NCI-H2029 (cell line): ENCODE data around the gene HES2.
"Not testable (repeated sequence)": the region's sequence is repeated elsewhere in the genome, so short reads cannot be mapped to it uniquely, and the experiment has no call there.

Source experiments
- DNase-seq: peaks from one replicate; lab custom pipeline; 2025; lab: John Stamatoyannopoulos, UW

HES2 gene

DNA sequence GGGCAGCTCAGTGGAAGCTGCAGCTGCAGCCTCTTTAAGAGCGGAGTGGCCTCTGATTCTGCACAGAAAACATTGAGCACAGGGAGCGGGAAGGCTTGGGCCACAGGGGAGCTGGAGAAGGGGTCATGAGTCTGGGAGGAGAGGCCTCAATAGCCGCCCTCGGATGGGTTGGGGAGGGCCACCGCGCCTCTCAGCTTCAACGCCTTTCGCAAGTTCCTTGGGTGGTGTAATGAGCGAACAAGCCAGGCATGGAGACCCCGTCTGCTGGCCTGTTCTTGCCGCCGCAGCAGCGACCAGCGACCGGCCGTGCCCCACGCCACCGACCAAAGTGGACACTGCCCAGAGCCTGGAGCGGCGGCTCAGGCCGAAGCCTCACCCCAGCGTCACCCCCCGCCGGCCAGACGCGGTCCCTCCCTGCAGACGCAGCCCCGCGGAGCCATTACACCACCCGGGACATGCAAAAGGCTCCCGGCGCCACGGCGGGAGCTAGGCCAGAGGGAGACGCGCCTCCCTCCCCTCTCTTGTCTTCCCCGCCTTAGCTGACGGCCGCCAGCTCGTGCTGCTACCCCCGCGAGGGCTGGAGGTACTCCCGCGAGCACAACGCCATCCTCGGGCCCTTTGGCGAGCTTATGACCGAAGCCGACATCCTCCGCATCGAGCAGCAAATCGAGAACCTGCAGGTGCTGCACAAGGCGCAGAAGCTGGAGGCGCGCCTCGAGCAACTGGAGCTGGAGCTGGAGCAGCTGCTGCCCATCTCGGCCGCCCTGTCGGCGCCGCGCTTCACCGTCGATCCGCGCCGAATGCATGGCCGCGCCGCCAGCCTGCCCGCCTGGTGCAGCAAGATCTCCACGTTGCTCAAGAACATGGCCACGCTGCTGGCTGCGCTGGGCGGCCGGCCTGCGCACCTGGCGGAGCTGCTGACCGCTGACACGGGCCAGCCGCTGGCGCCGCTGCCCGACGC lies 34.5 kb upstream of the HES2 start:
- DNase-seq, result not testable (repeated sequence)

DNA sequence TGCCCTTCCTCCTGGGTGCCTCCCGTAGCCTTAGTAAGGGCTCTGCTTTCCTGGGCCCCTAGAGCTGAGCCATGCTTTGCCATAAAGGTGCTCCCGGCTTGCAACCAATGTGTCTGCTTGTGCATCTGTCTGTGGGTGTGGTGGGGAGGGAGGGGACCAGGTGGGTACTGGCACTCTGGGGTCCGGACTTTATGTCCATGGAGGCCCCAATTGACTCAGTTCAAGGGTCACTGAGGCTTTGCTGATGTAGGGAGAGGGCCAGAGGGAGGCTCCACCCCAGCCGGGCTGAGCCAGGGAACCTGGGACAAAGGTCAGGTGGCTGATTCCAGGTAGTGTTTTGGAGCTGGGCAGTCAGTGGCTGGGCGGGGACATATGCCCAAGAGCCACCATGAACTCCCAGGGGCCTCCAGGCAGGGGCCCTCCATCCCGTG lies 31.2 kb upstream of the HES2 start:
- DNase-seq, result no peak

GRCh38 chr1:6450486-6450885 lies 30.8 kb upstream of the HES2 start:
- not testable (repeated sequence) for DNase-seq

- DNase-seq, result no peak
These were observed 30.3 kb upstream of the HES2 start for GRCh38 chr1:6450005-6450450.

DNA sequence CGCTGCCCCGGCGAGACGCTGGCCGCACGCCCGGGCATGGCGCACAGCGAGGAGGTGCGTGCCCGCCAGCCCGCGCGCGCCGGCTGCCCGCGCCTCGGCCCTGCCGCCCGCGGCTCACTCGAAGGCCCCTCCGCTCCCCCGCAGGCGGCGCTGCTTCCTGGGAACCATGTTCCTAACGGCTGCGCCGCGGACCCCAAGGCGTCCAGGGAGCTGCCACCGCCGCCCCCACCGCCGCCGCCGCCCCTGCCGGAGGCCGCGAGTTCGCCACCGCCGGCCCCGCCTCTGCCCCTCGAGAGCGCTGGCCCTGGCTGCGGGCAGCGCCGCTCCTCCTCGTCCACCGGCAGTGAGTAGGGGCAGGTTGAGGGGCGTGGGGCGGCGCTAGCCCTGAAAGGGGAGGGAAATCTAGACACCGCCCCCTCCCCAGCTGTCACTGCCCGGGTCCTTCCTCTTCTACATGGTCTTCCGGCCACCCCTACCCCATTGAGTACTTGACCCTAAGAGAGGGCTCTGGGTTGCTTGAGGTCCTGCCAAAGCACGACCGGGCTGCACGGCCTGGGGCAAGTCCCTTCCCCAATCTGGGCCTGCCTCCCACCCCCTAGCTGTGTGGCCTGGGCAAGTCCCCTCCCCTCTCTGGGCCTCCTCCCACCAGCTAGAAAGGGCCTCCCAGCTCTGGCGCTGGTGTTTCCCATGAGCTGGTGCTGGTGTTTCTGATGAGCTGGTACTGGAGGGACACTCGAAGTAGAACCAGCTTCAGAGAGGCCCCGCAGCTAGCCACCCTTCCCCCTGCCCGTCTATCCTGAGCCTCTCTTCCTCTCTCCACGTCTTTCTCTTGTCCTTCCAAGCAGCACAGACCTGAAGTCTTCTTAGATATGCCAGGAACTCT lies 29.3 kb upstream of the HES2 start:
- peak; percentile 28 for DNase-seq

DNA sequence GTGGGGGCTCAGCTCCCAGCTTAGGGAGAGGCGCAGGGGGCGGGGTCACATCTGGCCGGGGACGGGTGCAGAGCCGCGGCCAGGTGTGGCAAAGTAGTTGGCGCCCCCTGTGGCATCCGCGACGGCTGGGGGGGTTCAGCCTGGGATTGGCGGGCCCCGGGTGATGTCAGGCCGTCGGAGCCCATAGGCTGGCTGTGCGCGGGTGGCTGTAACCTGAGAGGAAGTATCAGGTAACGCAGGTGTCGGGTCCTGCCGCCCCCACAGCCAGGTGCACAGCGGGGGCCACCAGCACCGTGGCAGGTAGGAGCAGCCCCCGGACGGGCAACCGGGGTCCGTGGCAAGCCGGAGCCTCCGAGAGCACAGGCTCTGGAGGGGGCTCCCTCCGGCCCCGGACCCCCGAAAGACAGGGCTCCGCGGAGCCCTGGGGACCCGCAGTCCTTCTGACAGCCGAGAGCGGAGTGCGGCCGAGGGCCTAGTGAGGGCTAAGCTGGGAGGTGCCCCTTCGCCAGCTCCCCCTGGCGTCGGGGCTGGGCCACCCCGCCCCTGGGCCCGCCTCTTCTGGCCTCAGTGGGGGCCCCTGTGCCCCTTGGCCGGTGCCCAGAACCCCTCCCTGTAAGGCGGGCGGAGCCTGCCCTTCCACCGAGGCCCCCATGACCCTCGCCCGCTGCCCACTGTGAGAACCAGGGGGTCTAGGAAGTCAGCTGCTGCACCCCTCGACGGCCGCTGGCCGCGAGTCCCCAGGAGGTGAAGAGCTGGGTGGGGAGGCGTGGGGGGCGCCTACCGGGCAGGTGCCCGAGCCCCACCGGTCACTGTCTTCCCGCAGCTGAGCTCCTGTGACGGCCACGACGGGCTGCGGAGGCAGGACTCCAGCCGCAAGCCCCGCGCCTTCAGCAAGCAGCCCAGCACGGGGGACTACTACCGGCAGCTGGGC lies 28.4 kb upstream of the HES2 start:
- DNase-seq, result peak; percentile 88

GRCh38 chr1:6447016-6447817 lies 27.5 kb upstream of the HES2 start:
- DNase-seq, result peak; percentile 31

DNA sequence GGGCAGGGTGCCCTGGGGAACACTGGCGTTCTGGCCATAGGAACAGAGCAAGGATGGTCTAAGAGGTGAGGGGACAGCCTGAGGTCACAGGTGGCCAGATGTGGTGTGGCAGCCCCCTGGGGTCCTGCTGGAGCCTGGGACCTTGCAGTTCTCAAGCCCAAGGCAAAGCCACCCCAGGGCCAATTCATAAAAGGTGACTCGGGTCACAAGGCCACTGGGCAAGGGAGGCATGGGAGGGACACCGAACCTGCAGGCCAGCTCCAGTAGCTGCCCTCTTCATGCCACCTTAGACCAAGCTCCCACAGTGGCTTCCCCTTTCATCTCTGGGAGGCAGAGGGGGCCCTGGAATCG lies 26.9 kb upstream of the HES2 start:
- no peak for DNase-seq

DNA sequence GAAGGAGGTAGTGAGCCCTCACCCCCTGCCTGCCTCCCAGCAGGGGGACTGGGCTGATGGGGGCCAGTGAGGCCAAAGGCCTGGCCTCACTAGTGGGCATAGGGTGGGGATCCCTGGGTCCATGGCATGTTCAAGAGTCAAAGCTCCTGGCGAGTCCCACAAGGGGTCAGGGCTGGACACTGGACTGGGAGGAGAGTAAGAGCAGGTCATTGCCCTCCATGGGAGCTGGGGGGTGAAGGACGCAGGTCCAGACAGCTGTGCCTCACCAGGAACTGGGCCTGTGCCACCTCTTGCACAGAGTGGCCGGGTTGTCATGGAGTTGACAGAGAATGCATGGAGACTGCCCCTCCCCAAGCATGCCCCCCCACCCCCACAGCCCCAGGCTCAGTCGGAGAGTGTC lies 26.2 kb upstream of the HES2 start:
- DNase-seq, result not testable (repeated sequence)

DNA sequence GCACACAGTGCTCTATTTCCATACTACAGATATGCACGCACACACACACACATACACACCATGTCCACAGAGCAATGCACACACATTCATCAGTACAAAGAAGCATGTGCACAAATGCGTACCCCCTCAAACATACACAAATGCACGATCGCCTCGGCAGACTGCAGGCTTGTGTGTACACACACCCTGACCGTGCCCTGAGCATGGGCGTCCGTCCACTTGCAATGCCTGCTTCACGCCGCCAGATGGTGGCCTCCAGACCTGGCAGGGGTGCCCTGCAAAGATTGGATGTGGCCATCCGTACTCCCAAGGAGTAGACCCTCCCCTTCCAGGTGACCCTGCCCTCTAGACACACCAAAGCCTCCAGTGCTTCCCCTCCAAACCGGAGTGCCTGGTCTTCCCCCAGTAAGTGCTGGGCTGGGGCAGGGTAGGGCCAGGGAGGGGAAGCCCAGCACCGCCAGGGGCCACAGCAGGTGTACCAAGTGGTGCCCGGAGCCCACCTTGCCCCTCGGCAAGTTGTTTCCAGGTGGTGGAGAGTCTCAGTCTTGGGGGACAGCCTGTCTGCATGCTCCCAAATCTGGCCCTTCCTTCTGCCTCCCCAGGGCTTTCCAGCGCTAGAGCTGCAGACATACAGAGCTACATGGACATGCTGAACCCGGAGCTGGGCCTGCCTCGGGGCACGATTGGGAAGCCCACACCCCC lies 25.5 kb upstream of the HES2 start:
- no peak for DNase-seq

DNA sequence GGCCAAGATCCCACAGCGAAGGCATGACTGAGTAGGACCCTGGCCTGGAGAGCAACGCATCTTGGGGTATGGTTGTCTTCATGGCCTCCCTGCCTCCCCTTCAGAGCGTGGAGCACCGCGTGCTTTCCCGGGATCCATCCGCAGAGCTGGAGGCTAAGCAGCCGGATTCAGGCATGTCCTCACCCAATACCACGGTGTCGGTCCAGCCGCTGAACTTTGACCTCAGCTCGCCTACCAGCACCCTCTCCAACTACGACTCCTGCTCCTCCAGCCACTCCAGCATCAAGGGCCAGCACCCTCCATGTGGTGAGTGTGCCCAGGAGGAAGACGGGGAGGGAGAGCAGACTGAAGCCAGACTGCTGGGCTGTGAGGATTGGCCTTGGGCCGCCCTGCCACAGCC lies 24.7 kb upstream of the HES2 start:
- DNase-seq, result no peak

- no peak for DNase-seq
These were observed 23.8 kb upstream of the HES2 start for GRCh38 chr1:6443339-6444115.

- DNase-seq, result no peak
These were observed 21.9 kb upstream of the HES2 start for GRCh38 chr1:6441586-6441985.

GRCh38 chr1:6440198-6441126 lies 20.7 kb upstream of the HES2 start:
- no peak for DNase-seq

DNA sequence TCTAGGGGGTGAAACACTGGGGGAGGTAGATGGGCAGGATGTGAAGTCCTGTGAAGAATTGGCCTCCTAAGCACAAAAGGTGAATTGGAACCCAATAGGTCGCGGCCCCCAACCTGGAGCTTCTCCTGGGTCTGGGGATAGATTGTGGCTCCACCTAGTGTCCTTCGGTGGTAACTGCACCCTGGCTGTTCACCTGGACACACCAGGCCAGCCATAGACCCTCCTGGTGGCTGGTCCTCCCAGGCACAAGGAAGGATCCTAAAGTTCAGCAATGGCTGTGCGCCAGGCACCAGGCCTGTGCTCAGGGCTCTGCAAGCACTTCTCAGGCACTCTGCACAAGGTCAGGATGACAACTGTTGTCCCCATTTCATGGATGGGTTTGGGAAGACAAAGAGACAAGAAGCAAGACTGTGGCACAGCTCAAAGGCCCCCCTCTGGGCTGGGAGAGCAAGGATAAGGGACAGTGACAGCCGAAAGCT lies 18.4 kb upstream of the HES2 start:
- DNase-seq, result no peak

GRCh38 chr1:6437012-6437700 lies 17.4 kb upstream of the HES2 start:
- DNase-seq, result peak; percentile 67

- DNase-seq, result not testable (repeated sequence)
These were observed 16.6 kb upstream of the HES2 start for GRCh38 chr1:6436277-6436676.

DNA sequence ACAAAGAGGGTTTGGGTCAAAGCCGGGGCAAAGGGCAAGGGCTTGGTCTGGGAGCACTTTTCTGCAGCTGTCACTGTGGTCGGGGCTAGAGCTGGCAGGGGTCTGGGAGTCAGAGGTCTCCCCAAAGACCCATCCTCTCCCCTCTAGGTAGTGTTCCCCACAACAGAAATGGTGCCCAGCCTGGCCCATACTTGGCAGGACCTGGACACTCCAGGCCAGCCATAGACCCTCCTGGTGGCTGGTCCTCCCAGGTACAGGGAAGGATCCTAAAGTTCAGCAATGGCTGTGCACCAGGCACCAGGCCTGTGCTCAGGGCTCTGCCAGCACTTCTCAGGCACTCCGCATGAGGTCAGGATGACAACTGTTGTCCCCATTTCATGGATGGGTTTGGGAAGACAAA lies 15.8 kb upstream of the HES2 start:
- DNase-seq, result no peak
